CD4-positive, alpha-beta T cell treated with Interleukin-4 for 4 hours (primary cell): ENCODE measurements around the gene SDK1.

ENCODE experiments used
- DNase-seq: peaks from one replicate; pipeline ENCODE4 v3.0.0-alpha.2; 2020

SDK1 gene

DNA sequence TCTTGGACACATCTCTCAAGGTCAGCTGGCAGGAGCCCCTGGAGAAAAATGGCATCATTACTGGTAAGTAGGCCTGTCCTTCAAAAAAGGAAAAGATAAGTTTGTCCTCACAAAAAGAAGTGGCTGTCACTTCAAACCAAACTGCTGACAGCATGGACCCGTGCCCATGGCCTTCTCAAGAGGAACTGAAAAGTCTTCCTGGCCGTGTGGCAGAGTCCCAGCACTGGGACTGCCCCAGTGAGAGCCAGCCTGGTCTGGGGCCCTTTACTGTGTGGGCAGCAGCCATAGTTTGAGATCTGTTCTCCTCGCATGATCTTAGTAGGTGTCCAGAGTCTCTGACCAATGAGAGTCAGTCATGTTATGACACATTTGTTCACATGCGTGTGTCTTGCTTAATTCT is 766.8 kb downstream of the SDK1 start:
- no peak for DNase-seq

DNA sequence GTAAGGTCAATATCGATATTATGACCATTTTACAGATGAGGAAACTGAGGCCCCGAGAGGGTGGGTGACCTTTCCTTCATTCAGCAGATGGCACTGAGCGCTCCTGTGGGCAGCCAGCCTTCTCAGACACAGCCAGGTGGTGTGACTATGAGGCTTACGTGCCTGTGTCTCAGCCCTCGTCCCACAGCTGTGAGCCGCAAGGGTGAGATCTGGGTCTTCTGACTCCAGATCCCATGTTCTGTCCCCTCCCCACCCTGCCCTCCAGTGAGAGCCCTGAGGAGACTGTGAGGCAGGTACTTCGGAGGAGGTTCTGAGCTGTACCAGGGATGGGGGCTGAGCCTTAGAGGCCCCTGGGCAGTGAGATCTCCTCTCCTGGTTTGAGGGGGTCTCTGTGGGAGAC is 767.2 kb downstream of the SDK1 start:
- DNase-seq: no peak

DNA sequence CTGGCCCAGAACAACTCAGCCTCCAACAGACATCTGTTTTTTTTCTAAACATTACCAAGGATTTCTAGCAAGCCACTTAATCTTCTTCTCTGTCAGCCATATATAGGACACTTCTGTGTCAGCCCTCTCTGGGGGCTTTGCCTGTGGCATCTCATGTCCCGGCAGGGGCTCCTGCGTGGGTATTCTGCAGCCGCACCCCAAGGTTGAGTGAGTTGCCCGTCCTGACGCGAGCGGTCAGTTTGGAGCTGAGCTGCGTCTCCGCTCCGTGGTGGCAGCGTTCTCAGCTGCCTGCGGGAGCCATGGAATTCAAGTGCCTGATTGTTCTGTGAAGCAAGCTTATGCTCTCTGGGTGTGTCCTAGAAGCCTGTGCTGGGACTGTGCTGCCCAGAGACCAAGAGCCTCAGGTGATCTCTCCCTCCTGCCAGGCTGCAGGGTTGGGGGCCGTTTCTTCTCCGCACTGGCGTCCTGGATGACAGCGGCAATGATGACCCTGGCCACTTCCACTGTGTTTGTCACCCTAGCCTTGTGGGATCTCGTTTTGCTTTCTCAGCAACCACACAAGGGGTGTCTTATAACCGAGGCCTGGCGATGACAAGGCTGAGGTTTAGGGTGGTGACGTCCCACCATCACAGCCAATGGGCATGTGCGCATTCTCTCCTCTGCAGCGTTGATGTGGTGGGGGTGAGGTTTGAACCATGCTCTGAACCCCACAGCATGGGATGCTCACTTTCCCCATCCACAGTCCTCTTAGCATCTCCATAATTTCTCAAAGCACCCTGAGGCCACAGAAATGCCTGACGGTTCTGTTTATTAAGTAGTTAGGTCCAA is 768.4 kb downstream of the SDK1 start:
- no peak for DNase-seq

DNA sequence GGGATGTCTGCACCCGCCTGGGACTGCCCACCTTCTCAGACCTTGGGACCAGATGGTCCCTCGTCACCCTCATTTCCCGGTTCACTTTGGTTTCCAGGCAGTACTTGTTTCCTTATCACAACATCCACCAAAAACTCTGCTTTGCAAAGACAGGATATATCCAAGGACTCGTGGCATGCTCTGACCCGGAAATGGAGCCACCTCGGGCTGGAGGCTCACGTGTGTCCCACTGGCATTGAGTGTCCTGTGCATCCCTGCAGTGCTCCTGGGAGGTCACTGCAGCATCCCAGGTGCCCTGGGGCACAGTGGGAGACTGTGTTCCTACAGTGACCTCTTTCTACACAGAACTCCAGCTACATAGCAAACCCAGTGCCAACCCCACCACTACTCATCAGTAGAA is 769.2 kb downstream of the SDK1 start:
- no peak for DNase-seq

DNA sequence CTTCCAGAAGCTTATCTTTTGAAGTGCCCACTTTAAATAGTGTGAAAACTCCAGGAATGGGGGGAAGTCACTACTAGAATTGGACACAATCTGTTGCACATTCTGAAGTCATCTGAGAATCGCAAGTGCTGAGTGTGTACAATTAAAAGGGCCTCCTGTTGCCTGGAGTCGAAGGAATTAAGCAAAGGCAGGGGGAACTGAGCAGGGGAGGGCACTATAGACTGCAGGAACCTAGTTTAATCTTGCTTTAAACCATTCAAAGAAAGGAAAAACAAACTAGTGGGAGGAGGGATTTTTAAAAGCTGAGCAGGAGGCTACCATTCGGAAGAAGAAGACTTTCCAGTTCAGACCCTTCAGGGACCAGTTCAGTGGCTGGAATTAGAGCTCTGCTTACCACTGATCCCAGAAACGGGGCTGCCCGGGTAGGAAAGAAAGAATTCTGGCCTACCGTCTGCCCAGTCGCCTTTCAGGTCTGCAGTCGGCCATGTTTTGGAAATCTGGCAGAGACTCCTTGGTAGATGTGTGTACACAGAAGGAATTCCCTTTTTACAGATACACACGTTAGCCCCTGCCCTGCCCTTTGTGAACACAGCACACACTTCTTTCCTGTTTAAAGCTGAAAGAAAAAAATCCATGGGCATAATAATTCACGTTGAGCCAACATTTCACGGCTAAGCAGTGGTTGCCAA is 770.5 kb downstream of the SDK1 start:
- DNase-seq: no peak

DNA sequence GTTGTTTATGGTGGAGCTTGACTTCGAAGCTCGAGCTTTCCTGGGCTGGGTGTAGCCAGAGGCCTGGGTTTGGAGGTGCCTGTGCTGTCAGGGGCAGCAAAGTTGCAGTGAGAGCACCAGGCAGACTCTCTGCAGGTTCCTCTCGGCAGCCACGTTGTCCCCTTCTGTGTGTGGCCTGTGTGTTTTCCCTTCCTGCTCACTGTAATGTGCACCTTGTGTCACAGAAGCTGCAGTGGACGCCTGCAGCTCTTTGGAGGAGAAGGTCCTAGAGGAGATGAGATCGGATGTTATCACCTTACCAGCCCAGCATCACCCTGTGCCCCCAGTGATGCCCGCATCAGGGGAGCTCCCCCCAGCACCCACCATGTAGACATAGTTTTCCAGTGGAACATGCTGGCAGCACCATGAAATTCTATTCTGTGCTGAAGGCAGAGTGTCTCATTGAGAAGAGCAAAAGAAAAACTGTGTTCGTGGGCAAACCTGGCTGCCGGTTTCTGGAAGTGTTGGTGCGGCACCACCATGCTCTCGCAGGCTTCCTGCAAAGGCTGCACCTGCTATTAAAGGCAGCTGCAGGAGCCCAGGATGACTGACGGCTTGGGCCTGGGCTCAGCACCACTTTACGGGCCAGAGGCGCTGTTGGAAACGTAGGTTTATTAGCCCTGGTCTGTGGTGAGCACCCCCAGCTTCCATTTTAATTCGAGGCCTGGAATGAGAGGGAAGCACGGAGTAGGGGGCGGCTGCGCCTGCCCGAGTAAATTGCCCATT is 771.3 kb downstream of the SDK1 start:
- DNase-seq: no peak

DNA sequence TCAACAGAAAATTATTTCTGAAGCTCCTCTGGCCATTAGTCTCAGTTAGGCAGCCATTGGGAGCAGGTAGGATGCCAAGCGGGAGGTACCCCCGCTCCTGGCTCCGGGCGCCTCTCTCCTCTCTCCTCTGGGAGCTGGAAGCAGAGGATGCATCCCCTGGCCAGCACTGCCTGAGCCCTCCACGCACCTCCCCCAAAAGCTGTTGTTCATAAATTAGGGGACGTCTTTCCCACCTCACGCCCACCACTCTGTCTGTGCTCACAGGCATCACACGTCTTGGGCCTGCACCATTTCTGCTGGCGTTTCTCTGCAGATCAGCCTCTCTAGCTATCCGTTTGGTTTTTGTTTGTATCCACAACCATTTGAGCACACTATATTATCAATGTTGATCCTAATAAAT is 772.0 kb downstream of the SDK1 start:
- no peak for DNase-seq

DNA sequence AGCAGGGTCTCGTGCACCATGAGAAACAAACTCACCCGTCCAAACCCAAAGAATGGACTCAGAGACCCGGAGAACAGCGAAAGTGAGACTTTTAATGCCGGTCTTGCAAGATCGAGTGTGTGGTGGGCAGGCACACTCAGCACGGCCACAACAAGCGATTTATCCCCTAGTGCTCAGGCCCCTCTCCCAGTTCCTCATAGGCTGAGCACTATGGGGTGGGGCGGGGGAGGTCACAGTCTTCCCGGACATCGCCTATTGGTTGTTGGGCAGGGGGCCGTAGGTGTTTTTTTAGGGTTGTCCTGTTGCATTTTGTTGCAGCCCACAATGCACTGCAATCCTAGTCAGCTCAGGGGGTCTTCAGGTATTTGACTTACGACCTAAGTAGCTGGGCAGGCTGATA is 772.7 kb downstream of the SDK1 start:
- DNase-seq: no peak

DNA sequence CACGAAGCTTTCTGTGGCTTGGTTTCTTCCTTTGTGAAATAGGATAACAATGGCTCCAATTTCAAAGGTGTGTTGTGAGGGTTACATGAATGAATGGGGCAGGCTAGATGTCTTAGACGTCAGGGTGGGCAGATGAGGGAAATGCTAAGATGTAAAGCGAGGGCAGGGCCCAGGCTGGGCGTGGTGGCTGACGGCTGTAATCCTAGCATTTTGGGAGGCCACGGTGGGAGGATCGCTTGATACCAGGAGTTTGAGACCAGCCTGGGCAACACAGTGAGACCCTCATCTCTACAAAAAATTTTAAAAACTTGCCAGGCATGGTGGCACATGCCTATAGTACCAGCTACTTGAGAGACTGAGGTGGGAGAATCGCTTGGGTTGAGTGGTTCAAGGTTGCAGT is 773.4 kb downstream of the SDK1 start:
- DNase-seq: no peak

DNA sequence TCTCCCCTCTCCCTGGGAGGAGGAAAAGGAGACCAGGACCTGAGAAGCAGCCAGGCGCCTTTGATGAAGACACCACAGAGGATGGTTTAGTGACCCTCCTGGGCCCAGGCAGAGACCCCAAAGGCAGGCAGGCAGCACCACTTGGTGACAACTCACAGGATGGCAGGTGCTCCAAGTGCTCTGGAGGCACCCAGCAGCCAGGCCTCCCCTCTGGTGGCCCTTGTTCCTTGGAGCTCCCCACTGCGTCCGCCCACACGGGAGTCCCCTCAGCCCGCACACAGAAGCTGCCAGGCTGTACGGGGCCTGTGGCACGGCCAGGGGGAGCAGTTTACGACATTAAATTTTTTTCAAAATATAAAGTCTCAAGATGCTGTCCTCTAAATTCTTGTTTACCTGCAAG is 773.9 kb downstream of the SDK1 start:
- DNase-seq: no peak

DNA sequence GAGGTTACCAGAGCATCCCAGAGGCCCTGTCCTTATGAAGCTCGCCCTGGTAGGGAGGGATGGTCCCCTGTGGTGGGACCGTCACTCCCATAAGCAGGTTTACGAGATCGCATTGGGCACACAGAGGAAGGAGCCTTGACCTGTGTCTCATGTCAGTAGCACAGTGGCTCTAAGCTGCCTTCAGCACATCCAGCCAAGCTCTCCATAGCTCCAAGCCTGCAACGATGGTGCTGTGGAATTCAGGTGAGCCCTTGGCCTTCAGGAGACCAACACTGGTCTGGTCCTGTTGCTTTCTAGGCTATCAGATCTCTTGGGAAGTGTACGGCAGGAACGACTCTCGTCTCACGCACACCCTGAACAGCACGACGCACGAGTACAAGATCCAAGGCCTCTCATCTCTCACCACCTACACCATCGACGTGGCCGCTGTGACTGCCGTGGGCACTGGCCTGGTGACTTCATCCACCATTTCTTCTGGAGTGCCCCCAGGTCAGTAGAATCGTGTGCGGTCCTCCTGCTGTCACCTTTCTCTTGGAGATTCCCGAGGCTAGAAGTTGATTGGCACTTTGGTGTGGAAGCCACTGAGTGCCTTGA is 775.7 kb downstream of the SDK1 start:
- no peak for DNase-seq

DNA sequence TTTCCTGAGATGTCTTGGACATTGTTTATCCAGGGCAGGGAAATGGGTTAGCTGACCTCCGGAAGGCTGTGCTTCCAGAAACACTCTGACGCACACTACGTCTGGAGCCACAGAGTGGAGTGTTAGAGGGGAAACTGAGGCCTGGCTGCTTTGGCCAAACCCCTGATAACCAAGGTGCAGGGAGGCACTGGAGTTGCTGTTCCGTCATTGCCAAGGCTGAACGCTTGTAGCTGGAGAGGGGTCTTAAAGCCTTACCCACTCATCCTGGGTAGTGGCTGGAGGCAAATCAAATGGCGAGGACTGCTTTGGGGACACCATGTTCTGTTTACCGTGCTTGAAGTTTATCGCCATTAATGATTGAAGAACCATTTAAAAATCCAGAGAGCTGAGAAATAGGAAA is 776.9 kb downstream of the SDK1 start:
- no peak for DNase-seq

DNA sequence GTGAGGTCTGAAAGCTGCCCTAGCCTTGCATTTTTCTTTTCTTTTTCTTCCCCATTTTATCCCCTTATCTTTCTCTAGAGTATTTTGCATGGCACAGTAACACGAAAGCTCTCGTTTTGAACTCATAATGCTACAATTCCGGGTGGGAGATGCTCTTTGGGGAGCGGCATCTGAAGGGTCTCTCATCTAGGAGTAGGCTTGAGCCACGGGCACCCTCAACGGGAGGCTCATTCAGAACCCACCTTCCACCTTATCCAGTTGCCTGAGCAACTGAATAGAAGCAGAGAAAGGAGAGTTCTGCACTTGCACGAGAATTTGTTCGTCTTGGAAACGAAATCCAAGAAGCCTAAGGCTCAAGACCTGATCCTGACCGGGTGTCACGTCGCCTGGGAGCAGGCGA is 777.5 kb downstream of the SDK1 start:
- no peak for DNase-seq

DNA sequence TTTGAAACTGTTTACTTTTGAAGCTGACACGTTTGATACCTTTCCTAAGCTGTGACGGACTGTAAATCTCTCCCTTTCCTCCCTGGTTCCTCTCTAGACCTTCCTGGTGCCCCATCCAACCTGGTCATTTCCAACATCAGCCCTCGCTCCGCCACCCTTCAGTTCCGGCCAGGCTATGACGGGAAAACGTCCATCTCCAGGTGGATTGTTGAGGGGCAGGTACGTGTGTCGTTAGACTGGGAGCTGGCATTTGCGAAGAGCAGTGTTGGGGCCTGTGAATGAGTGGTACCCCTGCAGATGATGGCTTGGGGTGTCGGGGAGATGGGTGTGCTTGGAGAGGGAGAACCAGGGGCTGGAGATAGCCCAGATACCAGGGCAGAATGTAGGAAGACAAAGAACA is 778.3 kb downstream of the SDK1 start:
- no peak for DNase-seq

DNA sequence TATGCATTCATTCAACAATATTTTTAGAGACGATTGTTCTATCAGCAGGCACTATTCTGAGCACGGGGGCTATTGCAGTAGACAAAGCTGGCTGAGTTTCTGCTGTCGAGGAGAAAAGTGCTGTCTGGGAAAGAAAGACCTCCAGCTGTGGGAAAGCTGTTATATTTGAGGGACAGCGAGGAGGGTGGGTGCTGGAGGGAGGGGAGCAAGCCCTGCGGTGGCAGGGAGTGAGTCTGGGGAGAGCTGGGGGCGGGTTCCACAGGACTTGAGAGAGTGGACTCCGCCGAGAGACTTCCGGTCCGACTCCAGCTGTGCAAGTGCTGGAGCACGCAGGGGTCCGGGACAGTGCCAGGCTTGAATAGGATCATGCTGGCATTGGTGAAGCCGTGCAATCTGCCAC is 778.9 kb downstream of the SDK1 start:
- no peak for DNase-seq

DNA sequence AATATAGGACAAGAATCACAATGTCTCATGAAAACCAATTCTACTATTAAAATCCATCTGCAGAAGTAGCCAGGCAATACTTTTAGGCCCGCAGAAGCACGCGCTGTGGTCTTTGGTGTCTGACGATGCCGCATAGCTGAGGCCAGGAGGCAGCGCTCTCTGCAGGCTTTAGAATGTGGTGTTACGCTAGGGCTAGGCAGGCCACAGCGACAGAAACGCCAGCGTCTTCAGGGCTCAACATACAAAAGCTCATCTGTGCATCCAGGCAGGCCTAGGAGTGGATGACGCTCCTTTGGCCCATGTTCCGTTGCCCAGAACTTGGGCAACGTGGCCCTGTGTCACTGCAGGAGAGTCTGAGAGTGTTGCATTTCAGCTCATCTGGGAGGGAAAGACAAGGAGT is 779.9 kb downstream of the SDK1 start:
- no peak for DNase-seq

DNA sequence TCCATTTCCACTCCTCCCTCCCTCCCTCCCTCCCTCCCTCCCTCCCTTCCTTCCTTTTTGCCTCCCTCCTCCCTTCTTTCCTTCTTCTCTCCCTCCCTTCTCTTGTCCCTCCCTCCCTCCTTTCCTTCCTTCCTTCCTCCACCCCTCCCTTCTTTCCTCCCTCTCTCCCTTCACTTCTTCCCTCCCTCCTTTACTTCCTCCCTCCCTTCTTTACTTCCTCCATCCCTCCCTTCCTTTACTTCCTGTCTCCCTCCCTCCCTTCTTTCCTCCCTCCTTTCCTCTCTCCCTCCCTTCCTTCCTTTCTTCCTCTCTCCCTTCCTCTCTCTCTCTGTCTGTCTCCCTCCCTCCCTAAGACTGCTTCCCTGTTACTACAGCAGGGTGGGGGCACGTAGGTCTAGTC is 782.5 kb downstream of the SDK1 start:
- no peak for DNase-seq

DNA sequence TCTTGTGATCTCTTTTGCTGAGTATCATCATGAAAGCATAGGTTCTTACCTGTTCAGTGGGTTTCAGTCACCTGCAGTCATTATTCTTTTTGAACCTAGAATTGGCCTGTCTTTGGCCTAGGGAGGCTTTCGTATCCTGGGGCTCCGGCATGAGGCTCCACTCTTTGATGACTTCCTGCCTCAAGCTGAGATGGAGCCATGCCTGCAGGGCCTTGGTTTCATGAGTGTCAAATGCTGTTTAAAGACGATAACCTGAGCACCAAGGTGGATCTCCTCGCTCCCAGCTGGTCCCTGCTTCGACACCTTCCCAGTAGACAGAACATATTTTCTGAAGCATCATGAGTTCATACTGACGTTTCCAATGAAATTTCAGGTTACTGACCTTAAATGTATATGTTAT is 783.2 kb downstream of the SDK1 start:
- no peak for DNase-seq

DNA sequence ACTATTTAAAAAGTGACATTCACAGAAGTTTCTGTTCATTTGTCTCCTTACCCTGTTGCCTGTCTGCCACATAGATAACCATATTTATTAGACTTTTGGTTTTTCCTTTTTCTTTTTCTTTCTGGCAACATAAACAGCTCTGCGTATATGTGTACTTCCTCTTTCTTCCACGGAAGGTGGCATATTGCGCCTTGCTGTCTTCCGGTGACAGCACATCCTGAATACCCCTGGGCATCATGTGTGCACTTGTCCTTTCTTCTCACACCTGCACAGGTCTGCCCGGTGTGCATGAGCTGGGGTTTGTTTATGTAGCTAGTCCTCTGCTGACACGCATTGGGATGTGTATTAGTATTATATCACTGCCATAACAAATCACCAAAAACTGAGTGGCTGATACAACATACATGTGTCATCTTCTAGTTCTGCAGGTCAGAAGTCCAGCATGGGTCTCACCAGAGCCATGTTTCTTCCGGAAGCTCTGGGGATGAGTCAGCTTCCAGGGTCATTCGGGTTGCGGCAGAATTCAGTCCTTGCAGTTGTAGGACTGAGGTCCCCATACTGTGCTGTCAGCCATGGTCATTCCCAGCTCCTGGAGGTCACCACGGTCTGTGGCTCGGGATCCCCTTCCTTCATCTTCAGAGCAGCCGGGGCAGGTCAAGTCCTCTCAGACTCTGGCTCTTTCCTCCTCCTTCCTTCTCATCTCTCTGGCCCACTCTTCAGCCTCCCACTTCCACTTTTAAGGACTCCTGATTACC is 785.1 kb downstream of the SDK1 start:
- DNase-seq: no peak

DNA sequence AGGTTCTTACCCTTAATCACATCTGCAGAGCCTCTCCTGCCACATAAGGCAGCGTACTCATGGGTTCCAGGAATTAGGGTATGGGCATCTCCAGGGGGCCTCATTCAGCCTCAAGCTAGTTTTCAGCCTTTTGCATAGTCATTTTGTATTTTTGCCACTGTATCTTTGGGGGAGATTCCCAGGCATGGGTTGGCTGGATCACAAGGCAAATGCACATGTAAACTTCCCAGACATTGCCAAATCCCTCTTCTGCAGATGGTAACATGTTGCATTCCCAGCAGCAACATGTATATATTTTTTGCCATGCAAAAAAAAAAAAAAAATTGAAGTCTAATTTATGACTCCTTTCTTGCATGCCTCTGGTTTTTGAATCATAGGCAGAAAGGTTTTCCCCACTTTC is 785.7 kb downstream of the SDK1 start:
- no peak for DNase-seq

DNA sequence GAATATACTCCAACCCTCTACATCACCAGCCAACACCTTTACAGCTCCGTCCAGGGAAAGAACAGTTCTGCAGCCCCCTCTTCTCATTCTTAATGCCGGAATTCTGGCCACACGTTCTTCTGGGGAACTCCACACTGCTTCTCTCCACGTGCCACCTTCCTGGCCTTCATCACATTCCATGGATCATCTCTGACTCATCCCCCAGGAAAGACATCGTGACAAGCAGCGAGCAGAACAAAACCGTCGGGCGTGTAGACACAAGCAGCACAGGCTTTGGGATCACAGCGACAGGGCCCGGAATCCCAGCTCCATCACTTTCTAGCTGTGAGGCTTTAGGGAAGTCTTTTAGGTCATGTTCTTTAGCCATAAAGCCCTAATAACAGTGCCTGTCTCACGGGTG is 790.7 kb downstream of the SDK1 start:
- DNase-seq: no peak

DNA sequence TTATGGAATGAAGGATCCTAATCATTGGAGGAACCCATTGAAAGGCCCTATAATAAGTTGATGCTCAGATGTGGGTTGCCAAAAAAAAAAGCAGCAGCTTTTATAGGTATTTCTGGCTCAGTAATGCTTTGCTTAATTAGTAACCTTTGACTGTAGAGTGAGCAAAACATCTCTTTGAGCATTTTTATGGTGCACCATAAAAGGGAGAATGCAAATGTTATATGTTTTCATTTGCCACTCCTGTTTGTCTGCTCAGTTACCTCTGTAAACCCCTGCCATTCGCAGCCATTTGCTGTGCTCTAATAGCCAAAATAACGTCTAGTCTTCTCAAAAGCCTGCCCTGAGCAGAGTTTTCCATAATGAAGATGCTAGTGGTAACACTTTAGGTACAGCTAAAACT is 792.0 kb downstream of the SDK1 start:
- no peak for DNase-seq

DNA sequence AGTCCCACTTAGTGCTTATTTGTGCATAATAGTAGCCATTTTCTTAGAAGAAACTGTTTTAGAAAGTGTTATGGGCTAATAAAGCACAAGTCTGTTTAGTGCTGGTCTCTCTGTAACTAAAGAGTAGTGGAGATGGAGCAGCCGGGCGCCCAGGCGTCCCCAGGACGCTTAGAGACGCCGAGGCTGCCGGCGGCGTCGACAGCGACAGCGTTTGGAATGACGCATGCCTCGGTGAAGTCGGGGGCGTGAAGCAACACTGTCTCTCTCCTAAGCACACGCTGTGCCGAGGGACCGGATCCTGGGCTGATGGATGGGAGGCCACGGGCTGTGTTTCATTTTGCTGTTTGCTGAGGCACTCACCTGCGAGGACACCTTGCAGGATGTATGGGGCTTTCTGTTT is 792.4 kb downstream of the SDK1 start:
- no peak for DNase-seq
